Epithelial cell of esophagus (primary cell): ENCODE results near the gene ZNF330.

Experiments
- DNase-seq: peaks from one replicate; pipeline ENCODE4 v3.0.0; 2010; ENCODE audit warnings: low read depth
- H3K4me3 ChIP-seq: 2 replicates; pipeline ENCODE4 v1.5.1; 2011; ENCODE audit warnings: mild to moderate bottlenecking, low read length, control low read depth
- CTCF ChIP-seq: IDR thresholded peaks from 2 replicates; pipeline ENCODE4 v1.5.1; 2011; ENCODE audit warnings: low read depth, mild to moderate bottlenecking, low read length, control low read depth, inconsistent platforms; ENCODE audit not compliant: insufficient read depth; ENCODE audit errors: missing control alignments

Gene ZNF330

GRCh38 chr4:141193516-141194034 is 27.1 kb upstream of the ZNF330 start:
- no peak overlapping the region for H3K4me3 ChIP-seq
- DNase-seq, result no peak
- TF ChIP-seq CTCF, result no peak

GRCh38 chr4:141195095-141195707 is 25.5 kb upstream of the ZNF330 start:
- no peak for DNase-seq
- TF ChIP-seq CTCF, result no peak
- H3K4me3 ChIP-seq, result no peak overlapping the region

GRCh38 chr4:141196227-141196933 is 24.3 kb upstream of the ZNF330 start:
- no peak overlapping the region for H3K4me3 ChIP-seq
- no peak for TF ChIP-seq CTCF
- DNase-seq, result no peak

GRCh38 chr4:141207961-141208360 is 12.7 kb upstream of the ZNF330 start:
- H3K4me3 ChIP-seq, result no peak overlapping the region
- DNase-seq, result no peak
- TF ChIP-seq CTCF, result no peak

- TF ChIP-seq CTCF, result no peak
- DNase-seq, result no peak
- no peak overlapping the region for H3K4me3 ChIP-seq
Measured at GRCh38 chr4:141210168-141210567, 10.5 kb upstream of the ZNF330 start.

- DNase-seq, result no peak
- TF ChIP-seq CTCF, result no peak
- H3K4me3 ChIP-seq, result no peak overlapping the region
Measured at GRCh38 chr4:141213550-141213991, 7.1 kb upstream of the ZNF330 start.

- DNase-seq, result no peak
- no peak overlapping the region for H3K4me3 ChIP-seq
- no peak for TF ChIP-seq CTCF
Measured at GRCh38 chr4:141215030-141215429, 5.7 kb upstream of the ZNF330 start.
